HL-60 (cell line): ENCODE results near the gene MINDY1.

Experiments used
- POLR2AphosphoS5 ChIP-seq: IDR thresholded peaks from 2 replicates; pipeline ENCODE4 v1.6.1; 2012; ENCODE audit warnings: low read depth
- TF ChIP-seq, protein P1 (sequence below): IDR thresholded peaks from 2 replicates; pipeline ENCODE4 v1.6.1; 2012; ENCODE audit warnings: low read depth; ENCODE audit not compliant: insufficient replicate concordance

DNA sequence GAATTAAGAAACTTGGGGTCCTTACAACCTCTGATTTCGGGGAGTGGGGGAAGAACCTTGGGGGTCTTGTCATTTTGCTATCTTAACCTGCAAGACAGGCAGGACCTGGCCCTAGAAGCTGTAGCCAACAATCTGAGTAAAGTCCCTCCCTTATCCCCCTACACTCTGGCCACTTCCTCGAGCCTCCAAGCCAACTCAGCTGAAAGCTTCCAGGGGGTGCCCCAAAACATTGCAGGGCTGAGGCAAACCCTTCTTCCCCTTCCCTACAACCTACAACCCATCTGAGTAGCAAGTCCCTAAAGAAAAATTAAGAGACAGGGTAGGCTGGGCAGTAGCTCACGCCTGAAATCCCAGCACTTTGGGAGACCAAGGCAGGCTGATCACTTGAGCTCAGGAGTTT lies 37.1 kb downstream of the MINDY1 start:
- TF ChIP-seq, protein P1, sequence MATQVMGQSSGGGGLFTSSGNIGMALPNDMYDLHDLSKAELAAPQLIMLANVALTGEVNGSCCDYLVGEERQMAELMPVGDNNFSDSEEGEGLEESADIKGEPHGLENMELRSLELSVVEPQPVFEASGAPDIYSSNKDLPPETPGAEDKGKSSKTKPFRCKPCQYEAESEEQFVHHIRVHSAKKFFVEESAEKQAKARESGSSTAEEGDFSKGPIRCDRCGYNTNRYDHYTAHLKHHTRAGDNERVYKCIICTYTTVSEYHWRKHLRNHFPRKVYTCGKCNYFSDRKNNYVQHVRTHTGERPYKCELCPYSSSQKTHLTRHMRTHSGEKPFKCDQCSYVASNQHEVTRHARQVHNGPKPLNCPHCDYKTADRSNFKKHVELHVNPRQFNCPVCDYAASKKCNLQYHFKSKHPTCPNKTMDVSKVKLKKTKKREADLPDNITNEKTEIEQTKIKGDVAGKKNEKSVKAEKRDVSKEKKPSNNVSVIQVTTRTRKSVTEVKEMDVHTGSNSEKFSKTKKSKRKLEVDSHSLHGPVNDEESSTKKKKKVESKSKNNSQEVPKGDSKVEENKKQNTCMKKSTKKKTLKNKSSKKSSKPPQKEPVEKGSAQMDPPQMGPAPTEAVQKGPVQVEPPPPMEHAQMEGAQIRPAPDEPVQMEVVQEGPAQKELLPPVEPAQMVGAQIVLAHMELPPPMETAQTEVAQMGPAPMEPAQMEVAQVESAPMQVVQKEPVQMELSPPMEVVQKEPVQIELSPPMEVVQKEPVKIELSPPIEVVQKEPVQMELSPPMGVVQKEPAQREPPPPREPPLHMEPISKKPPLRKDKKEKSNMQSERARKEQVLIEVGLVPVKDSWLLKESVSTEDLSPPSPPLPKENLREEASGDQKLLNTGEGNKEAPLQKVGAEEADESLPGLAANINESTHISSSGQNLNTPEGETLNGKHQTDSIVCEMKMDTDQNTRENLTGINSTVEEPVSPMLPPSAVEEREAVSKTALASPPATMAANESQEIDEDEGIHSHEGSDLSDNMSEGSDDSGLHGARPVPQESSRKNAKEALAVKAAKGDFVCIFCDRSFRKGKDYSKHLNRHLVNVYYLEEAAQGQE: no peak
- no peak for TF ChIP-seq POLR2AphosphoS5
